ENCODE results near the gene ZGRF1. TPM values are rescaled to one million over a fixed set of nuclear protein-coding genes. Genes with fewer than 3 reads are reported as not detected.
"Not testable (repeated sequence)": the region's sequence is repeated elsewhere in the genome, so short reads cannot be mapped to it uniquely, and the experiment has no call there.

The ZGRF1 gene
- total and polyA plus RNA-seq, 2 donors (not counting 1 experiment from before 2014, with no cell fraction given): 4.6 to 13.0 TPM

GRCh38 chr4:112664611-112665010 is 27.9 kb upstream of the ZGRF1 start:
- no peaks in the 10 kb centered on the region for H3K4me1 ChIP-seq (ENCODE audit: control insufficient read depth in 2 of 2, insufficient read depth in 2 of 2, low read length in 2 of 2)
- no peak overlapping the region for H3K27ac ChIP-seq (ENCODE audit: low read length in 2 of 2)
- no peak overlapping the region for H3K4me2 ChIP-seq (replicated peaks; ENCODE audit: low read depth, low read length, poor library complexity, severe bottlenecking)
- Mint-ChIP-seq H3K27me3 (no peaks in the 10 kb centered on the region), H3K4me1 (no peaks in the 10 kb centered on the region), H3K4me3 (no peak overlapping the region), H3K27ac (no peak overlapping the region), H3K9me3 (ENCODE audit: insufficient read depth) (no peaks in the 10 kb centered on the region)
- H3K27me3 ChIP-seq (replicated peaks in 1 of 4; ENCODE audit: control extremely low read depth in 1 of 4, control insufficient read depth in 3 of 4, insufficient read depth in 4 of 4, low read length in 3 of 4): no peaks in the 10 kb centered on the region
- no peaks in the 10 kb centered on the region for H3K79me2 ChIP-seq (ENCODE audit: control insufficient read depth, insufficient read depth, low read length)
- intact Hi-C loops (cut with micrococcal nuclease): no loop called here
- H3K9ac ChIP-seq (ENCODE audit: low read length): no peak overlapping the region
- no peaks in the 10 kb centered on the region for H4K20me1 ChIP-seq (ENCODE audit: control insufficient read depth, insufficient read depth, low read length, poor library complexity, severe bottlenecking)
- DNase-seq: no peak
- POLR2A ChIA-PET: no interaction called here
- peaks cover 0 to 3% of the 10 kb centered on the region in 2 experiments for H3K36me3 ChIP-seq (replicated peaks in 1 of 2; ENCODE audit: control extremely low read depth in 1 of 2, control insufficient read depth in 1 of 2, extremely low read depth in 1 of 2, insufficient read depth in 2 of 2, low read length in 1 of 2)
- CTCF ChIA-PET: no interaction called here
- 85% methylated on average over 2 of the region's 2 CpGs for WGBS (ENCODE audit: insufficient coverage)
- no peak for TF ChIP-seq EZH2 (IDR thresholded peaks at IDR 0.05; ENCODE audit: borderline replicate concordance, insufficient read depth, low read depth, low read length, poor library complexity, severe bottlenecking)
- TF ChIP-seq CTCF (IDR thresholded peaks at IDR 0.05): no peak
- H3K4me3 ChIP-seq (ENCODE audit: control extremely low read depth in 1 of 5, extremely low read depth in 1 of 5, insufficient read depth in 1 of 5, low read depth in 2 of 5, low read length in 4 of 5): no peak overlapping the region
- no peak overlapping the region for H2AFZ ChIP-seq (ENCODE audit: insufficient read depth, low read depth, low read length, poor library complexity, severe bottlenecking)
- no peak for ATAC-seq (ENCODE audit: low read depth)
- no peaks in the 10 kb centered on the region for H3K9me3 ChIP-seq (ENCODE audit: control extremely low read depth in 1 of 3, control insufficient read depth in 2 of 3, insufficient read depth in 1 of 3, low read length in 2 of 3)

- POLR2A ChIA-PET; H3K27ac ChIP-seq (ENCODE audit: low read length in 2 of 2); H3K79me2 ChIP-seq (ENCODE audit: control insufficient read depth, insufficient read depth, low read length); ATAC-seq (ENCODE audit: low read depth); CTCF ChIA-PET; H3K9ac ChIP-seq (ENCODE audit: low read length); H3K4me3 ChIP-seq (ENCODE audit: control extremely low read depth in 1 of 5, extremely low read depth in 1 of 5, insufficient read depth in 1 of 5, low read depth in 2 of 5, low read length in 4 of 5); H4K20me1 ChIP-seq (ENCODE audit: control insufficient read depth, insufficient read depth, low read length, poor library complexity, severe bottlenecking); H3K4me1 ChIP-seq (ENCODE audit: control insufficient read depth in 2 of 2, insufficient read depth in 2 of 2, low read length in 2 of 2); H3K27ac Mint-ChIP-seq; H3K27me3 Mint-ChIP-seq; H3K4me2 ChIP-seq (replicated peaks; ENCODE audit: low read depth, low read length, poor library complexity, severe bottlenecking); H3K27me3 ChIP-seq (replicated peaks in 1 of 4; ENCODE audit: control extremely low read depth in 1 of 4, control insufficient read depth in 3 of 4, insufficient read depth in 4 of 4, low read length in 3 of 4); intact Hi-C loops (cut with micrococcal nuclease); H3K9me3 ChIP-seq (ENCODE audit: control extremely low read depth in 1 of 3, control insufficient read depth in 2 of 3, insufficient read depth in 1 of 3, low read length in 2 of 3); H3K4me3 Mint-ChIP-seq; DNase-seq; H3K9me3 Mint-ChIP-seq (ENCODE audit: insufficient read depth); H3K4me1 Mint-ChIP-seq; H2AFZ ChIP-seq (ENCODE audit: insufficient read depth, low read depth, low read length, poor library complexity, severe bottlenecking): not testable (repeated sequence)
- H3K36me3 ChIP-seq (replicated peaks in 1 of 2; ENCODE audit: control extremely low read depth in 1 of 2, control insufficient read depth in 1 of 2, extremely low read depth in 1 of 2, insufficient read depth in 2 of 2, low read length in 1 of 2): peaks cover 10 to 66% of the 10 kb centered on the region in 2 experiments
- WGBS (ENCODE audit: insufficient coverage): no CpG with 5 or more reads among the region's 5 CpGs
Observed at GRCh38 chr4:112656115-112656514, 19.4 kb upstream of the ZGRF1 start.

Measured in B cell (primary cell).